Mammary epithelial cell (primary cell): ENCODE data around the gene KCNK1.

Experiments
- CTCF ChIP-seq, 2 donors: IDR thresholded peaks in 1 of 2; conservative IDR thresholded peaks in 1 of 2; 2 replicates each; pipeline ENCODE4 v1.5.1; 2011 to 2012; ENCODE audit warnings: inconsistent platforms in 2 of 2, low read length in 2 of 2, mild to moderate bottlenecking in 2 of 2, control low read depth in 1 of 2, low read depth in 1 of 2; ENCODE audit not compliant: insufficient read depth in 1 of 2; ENCODE audit errors: extremely low read depth in 1 of 2
- EZH2 ChIP-seq: IDR thresholded peaks from 2 replicates; pipeline ENCODE4 v1.6.1; 2012; ENCODE audit warnings: low read length, inconsistent platforms, borderline replicate concordance

- TF ChIP-seq CTCF (conservative IDR thresholded peaks at IDR 0.05 in 1 of 2, IDR thresholded peaks at IDR 0.05 in 1 of 2; ENCODE audit: extremely low read depth in 1 of 2, insufficient read depth in 1 of 2, low read depth in 1 of 2, low read length in 2 of 2) (no peak), EZH2 (no peak)
These were observed 352 bp downstream of the KCNK1 start for GRCh38 chr1:233614173-233614742.
